Epithelial cell of proximal tubule (primary cell): ENCODE data around the gene BAIAP2. TPM values are rescaled to one million over a fixed set of nuclear protein-coding genes. Genes with fewer than 3 reads are reported as not detected.

Source experiments
- DNase-seq: peaks from one replicate; pipeline ENCODE4 v3.0.0-alpha.2; 2011; ENCODE audit warnings: low read depth
- H3K4me3 ChIP-seq: 2 replicates; pipeline ENCODE4 v1.5.1; 2011; ENCODE audit warnings: low read depth, mild to moderate bottlenecking, low read length
- CTCF ChIP-seq: conservative IDR thresholded peaks from 2 replicates; pipeline ENCODE4 v1.5.1; 2012; ENCODE audit warnings: low read depth, mild to moderate bottlenecking, low read length
- total RNA-seq: library from RNA; depleted of rRNA; stranded (reverse); fragments of >200 nt; gene quantifications from 2 replicates; pipeline ENCODE4 v1.2.3, GENCODE V29; 2015

Gene BAIAP2
- total RNA-seq, 1 donor from 2014 or later, result 44.0 TPM

- TF ChIP-seq CTCF, result no peak
These were observed 56.2 kb downstream of the BAIAP2 start for GRCh38 chr17:81091154-81091553.

DNA sequence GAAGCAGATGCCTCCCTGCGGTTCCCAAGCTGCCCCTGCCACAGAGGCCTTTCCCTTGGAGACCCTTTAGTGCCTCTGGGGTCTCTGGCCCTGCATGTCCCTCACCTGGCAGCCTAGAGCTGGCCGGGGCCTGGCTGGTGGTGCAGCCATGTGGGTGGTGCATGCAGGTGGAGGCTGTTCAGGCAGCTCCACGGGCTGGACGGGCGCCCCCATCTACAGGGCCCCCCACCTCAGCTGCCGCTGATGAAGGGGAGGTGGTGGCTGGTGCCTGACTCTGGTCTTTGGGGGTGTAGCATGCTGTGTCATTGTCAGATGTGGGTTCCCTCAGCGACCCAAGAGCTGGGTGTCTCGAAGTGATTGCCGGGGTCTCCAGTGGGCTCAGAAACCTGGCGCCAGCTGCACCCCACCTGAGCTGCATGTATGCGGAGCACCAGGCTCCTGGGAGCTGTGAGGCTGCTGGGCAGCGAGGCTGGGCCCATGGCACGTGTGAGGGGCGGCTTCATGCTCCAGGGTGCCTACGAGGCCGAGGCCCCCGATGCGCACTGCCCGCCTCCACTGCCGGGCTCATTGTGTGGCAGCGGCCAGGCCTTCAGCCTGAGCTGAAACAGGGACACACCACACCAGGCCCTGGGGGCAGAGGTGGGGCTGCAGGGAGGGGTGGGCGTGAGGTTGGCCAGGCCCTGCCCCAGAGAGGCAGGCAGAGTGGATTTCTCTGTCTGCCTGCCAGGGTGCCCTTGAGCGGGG is 57.0 kb downstream of the BAIAP2 start:
- no peak for TF ChIP-seq CTCF
- no peak overlapping the region for H3K4me3 ChIP-seq
- DNase-seq, result no peak

More at GRCh38 chr17:81091154-81091553, 56.2 kb downstream of the BAIAP2 start:
- no peak overlapping the region for H3K4me3 ChIP-seq
- no peak for DNase-seq

DNA sequence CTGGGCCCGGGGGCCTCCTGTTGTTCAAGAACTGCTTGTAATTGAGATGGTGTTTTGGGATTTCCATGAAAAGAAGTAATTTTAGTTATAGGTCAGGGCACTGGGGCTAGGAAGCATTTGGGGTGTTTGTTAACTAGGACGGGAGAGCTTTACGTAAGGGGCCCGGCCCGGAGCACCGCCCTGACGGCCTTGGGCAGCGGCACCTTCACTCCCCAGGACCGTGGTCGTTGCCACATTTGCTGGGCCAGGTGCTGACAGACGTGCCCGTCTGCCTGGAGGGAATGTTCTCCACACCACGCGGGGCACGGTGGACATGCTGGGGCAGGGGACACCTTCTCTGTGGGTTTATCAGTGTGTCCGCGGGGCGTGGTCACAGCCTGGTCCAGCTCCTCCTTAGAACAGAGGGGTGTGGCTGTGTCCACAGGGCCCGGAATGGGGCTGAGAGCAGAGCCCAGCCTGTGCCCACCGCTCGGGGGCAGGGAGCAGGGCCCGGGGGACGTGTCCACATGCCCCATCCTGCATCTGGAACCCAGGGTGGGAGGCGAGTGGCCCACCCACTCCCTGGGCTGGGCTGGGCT is 57.7 kb downstream of the BAIAP2 start:
- TF ChIP-seq CTCF, result no peak
- no peak overlapping the region for H3K4me3 ChIP-seq
- no peak for DNase-seq

GRCh38 chr17:81093619-81094508 is 58.9 kb downstream of the BAIAP2 start:
- H3K4me3 ChIP-seq, result no peak overlapping the region
- TF ChIP-seq CTCF, result no peak
- DNase-seq, result no peak

DNA sequence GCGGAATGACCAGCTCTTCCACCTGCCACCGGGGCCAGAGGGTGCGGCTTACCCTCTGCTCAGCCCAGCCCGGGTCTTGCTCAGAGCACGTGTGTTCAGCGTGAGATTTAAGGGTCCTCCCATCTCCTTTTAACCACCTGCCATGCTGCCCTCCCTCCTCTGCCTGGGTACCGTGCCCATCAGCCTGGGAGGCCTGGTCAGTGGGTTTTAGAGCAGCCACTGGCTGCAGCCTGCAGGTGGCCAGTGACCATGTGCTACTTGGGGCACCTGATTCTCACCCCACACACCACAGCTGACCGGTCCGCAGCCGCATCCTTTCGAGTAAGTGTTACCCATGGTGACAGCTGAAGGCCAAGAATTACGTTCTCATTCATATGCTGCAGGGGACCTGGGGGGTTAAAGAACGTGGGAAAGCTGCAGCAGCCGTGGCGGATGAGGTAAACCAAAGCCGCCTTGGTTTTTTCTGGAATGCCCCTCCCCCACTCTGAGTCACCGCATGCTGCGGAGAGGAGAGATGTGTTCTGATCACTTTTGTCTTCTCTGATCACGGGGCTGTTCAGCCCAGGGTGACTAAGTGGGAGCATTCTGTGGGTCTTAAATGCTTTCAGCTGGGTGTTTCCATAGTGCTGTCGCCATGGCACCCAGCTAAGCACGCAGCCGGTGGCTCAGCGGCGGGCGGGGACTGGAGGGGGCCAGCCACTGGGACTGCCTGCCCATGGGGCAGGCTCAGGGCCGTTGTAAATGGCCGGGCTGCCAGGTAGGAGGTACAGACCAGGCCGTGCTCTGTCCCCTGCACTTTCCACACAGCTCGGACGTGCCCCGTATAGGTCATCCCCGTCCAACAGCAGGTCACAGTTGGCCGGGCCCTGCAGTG is 59.8 kb downstream of the BAIAP2 start:
- no peak overlapping the region for H3K4me3 ChIP-seq
- peak; percentile 98 for DNase-seq
- TF ChIP-seq CTCF, result peak; percentile 18

DNA sequence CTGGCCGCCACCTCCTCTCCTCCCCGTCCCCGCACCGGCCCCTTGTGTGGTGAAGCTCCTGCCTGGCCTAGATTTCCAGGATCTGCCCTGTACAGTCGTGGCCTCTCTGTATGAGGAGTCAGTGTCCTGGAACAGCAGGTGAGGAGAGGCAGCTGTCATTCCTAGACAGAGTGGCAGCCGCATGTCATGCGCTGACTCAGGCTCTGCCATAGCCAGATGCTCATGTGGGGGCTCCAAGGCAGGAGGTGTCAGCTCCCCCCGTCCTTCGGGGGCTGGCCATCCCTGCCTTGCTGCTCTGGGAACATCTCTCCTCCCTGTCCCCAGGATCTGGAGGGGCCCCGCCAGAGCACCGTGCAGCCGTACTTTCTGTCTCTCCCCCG is 60.4 kb downstream of the BAIAP2 start:
- DNase-seq, result no peak
- H3K4me3 ChIP-seq, result no peak overlapping the region
- no peak for TF ChIP-seq CTCF
